PFSK-1 (cell line): ENCODE measurements around the gene FSIP2.

Experiments
- POLR2AphosphoS5 ChIP-seq: IDR thresholded peaks from 2 replicates; pipeline ENCODE4 v1.6.1; 2012; ENCODE audit warnings: low read depth, mild to moderate bottlenecking, control low read depth, low read length, moderate library complexity
- REST ChIP-seq, 2 experiments: IDR thresholded peaks; 2 replicates each; pipeline versions ENCODE4 v1.6.1 to v1.8.0; 2011 to 2012; ENCODE audit warnings: low read depth in 2 of 2, low read length in 2 of 2, control low read depth in 1 of 2, inconsistent platforms in 1 of 2, mild to moderate bottlenecking in 1 of 2, moderate library complexity in 1 of 2; ENCODE audit not compliant: insufficient read depth in 1 of 2
- SIN3A ChIP-seq: IDR thresholded peaks from 2 replicates; pipeline ENCODE4 v1.6.1; 2012; ENCODE audit warnings: mild to moderate bottlenecking, low read length, moderate library complexity, borderline replicate concordance; ENCODE audit not compliant: insufficient read depth
- TAF1 ChIP-seq: IDR thresholded peaks from 2 replicates; pipeline ENCODE4 v1.6.1; 2012; ENCODE audit warnings: low read length, control low read depth, borderline replicate concordance; ENCODE audit not compliant: insufficient read depth

GRCh38 chr2:185736210-185736609 lies 2.4 kb upstream of the FSIP2 start:
- TF ChIP-seq POLR2AphosphoS5 (no peak), TAF1 (no peak), REST (IDR thresholded peaks at IDR 0.05; ENCODE audit: insufficient read depth in 1 of 2, low read depth in 2 of 2, low read length in 2 of 2) (no peak), SIN3A (no peak)
